ENCODE results near the gene FANCC. TPM values are rescaled to one million over a fixed set of nuclear protein-coding genes. Genes with fewer than 3 reads are reported as not detected.

The FANCC gene
- total and polyA plus RNA-seq, 2 of the 8 experiments (the other 6 are each of a cell fraction or from before 2014, with no cell fraction given): 7.8 to 15.2 TPM

GRCh38 chr9:95167998-95168397 is 149.5 kb downstream of the FANCC start:
- no peak overlapping the region for H2AK5ac ChIP-seq (ENCODE audit: low read depth, low read length)
- peaks cover 0 to 4% of the 10 kb centered on the region in 2 experiments; a peak in 2 of 4 replicates for H3K9me3 ChIP-seq (ENCODE audit: insufficient read depth in 2 of 2, low read depth in 1 of 2, low read length in 1 of 2)
- H3K4me1 ChIP-seq (replicated peaks in 1 of 4; ENCODE audit: control insufficient read depth in 3 of 4, insufficient read depth in 4 of 4, low read length in 3 of 4): peaks cover 0 to 7% (median 0%) of the 10 kb centered on the region in 4 experiments; a peak in 1 of 7 replicates
- TF ChIP-seq RAD21 (IDR thresholded peaks at IDR 0.05 in 1 of 2, conservative IDR thresholded peaks at IDR 0.05 in 1 of 2; ENCODE audit: low read depth in 2 of 2, low read length in 2 of 2): peak; percentile 76 to 86
- TF ChIP-seq, protein P1, sequence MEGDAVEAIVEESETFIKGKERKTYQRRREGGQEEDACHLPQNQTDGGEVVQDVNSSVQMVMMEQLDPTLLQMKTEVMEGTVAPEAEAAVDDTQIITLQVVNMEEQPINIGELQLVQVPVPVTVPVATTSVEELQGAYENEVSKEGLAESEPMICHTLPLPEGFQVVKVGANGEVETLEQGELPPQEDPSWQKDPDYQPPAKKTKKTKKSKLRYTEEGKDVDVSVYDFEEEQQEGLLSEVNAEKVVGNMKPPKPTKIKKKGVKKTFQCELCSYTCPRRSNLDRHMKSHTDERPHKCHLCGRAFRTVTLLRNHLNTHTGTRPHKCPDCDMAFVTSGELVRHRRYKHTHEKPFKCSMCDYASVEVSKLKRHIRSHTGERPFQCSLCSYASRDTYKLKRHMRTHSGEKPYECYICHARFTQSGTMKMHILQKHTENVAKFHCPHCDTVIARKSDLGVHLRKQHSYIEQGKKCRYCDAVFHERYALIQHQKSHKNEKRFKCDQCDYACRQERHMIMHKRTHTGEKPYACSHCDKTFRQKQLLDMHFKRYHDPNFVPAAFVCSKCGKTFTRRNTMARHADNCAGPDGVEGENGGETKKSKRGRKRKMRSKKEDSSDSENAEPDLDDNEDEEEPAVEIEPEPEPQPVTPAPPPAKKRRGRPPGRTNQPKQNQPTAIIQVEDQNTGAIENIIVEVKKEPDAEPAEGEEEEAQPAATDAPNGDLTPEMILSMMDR (IDR thresholded peaks at IDR 0.05; ENCODE audit: control extremely low read depth in 1 of 3, insufficient read depth in 1 of 3, low read depth in 1 of 3, low read length in 3 of 3): peak in 2 of 3 experiments; percentile 75 to 87; a peak in 3 of 4 replicates
- 0 out of 2 replicates have a peak, but pooled peaks have one; percentile 14 for TF ChIP-seq CEBPB (IDR thresholded peaks at IDR 0.05; ENCODE audit: low read depth, low read length)
- no peak for TF ChIP-seq NANOG (IDR thresholded peaks at IDR 0.05; ENCODE audit: insufficient read depth, low read depth, low read length, poor library complexity, severe bottlenecking)
- no peak overlapping the region for H4K5ac ChIP-seq (ENCODE audit: insufficient read length, low read depth, low read length)
- POLR2A ChIA-PET (ENCODE audit: partially characterized antibody): interaction anchor here (0.9 to 1.5 kb wide), 2 partner anchors 11 to 41 kb away, joined by 3 to 5 read pairs; no protein-coding TSS in a partner anchor
- H3K18ac ChIP-seq (ENCODE audit: extremely low read depth, low read length): peak overlapping the region; percentile 91; the same call in 1 of the 2 replicates
- H3K27ac ChIP-seq (ENCODE audit: low read depth, low read length): no peak overlapping the region
- no peak overlapping the region for H3K4ac ChIP-seq (replicated peaks; ENCODE audit: insufficient read length, low read depth, low read length)
- no peak overlapping the region for H4K8ac ChIP-seq (ENCODE audit: extremely low read depth, insufficient read depth, low read length)
- H4K91ac ChIP-seq (replicated peaks; ENCODE audit: insufficient read length, low read length): no peak overlapping the region
- DNase-seq (ENCODE audit: low read depth in 1 of 2, low spot score in 2 of 2) (peak; percentile 73 to 87), FAIRE-seq (peak; percentile 98)
- H3K14ac ChIP-seq (ENCODE audit: insufficient read length): no peak overlapping the region
- H3K79me1 ChIP-seq (ENCODE audit: low read depth, low read length): no peaks in the 10 kb centered on the region
- WGBS, 2 experiments (ENCODE audit: extremely low coverage in 1 of 2, insufficient coverage in 1 of 2, insufficient read length in 1 of 2, insufficient replicate concordance in 2 of 2, low coverage in 1 of 2, low lambda C conversion rate in 2 of 2, missing lambda C conversion rate in 1 of 2): 46% methylated on average over 4 of the region's 4 CpGs; no CpG with 5 or more reads in 1 of the 2 experiments
- H3K23me2 ChIP-seq (ENCODE audit: low read depth, low read length): no peaks in the 10 kb centered on the region; the same call in 1 of the 2 replicates
- no peaks in the 10 kb centered on the region for H4K20me1 ChIP-seq (replicated peaks in 1 of 2; ENCODE audit: control insufficient read depth in 1 of 2, insufficient read depth in 2 of 2, low read length in 2 of 2)
- no peak overlapping the region for H3K4me2 ChIP-seq (ENCODE audit: insufficient read depth in 1 of 2, low read depth in 2 of 2, low read length in 2 of 2)
- no peak overlapping the region for H2AFZ ChIP-seq (ENCODE audit: low read length)
- no peak overlapping the region for H2BK120ac ChIP-seq (replicated peaks; ENCODE audit: low read depth, low read length)
- CTCF ChIA-PET (ENCODE audit: partially characterized antibody): interaction anchor here (0.6 to 3.4 kb wide), 57 partner anchors 9 to 1496 kb away, joined by 3 to 62 read pairs (median 4); no protein-coding TSS in a partner anchor
- no peaks in the 10 kb centered on the region for H3K36me3 ChIP-seq (ENCODE audit: control insufficient read depth in 2 of 4, insufficient read depth in 4 of 4, low read length in 3 of 4)
- no peaks in the 10 kb centered on the region for H3K27me3 ChIP-seq (replicated peaks in 1 of 4; ENCODE audit: control insufficient read depth in 3 of 4, extremely low read depth in 1 of 4, insufficient read depth in 3 of 4, low read length in 3 of 4)
- no peak overlapping the region for H3K23ac ChIP-seq (ENCODE audit: insufficient read length)
- H3K79me2 ChIP-seq (ENCODE audit: control insufficient read depth in 1 of 2, insufficient read depth in 2 of 2, low read length in 2 of 2): no peaks in the 10 kb centered on the region
- no peak overlapping the region for H2BK12ac ChIP-seq (ENCODE audit: low read depth, low read length)
- H3K56ac ChIP-seq (replicated peaks; ENCODE audit: insufficient read length, low read depth, low read length): no peak overlapping the region
- no peak overlapping the region for H3K9ac ChIP-seq (replicated peaks in 1 of 4; ENCODE audit: extremely low read depth in 1 of 4, low read depth in 3 of 4, low read length in 3 of 4)
- no peak overlapping the region for H2BK15ac ChIP-seq (ENCODE audit: low read length)
- H3K4me3 ChIP-seq (ENCODE audit: extremely low read depth in 1 of 4, insufficient read depth in 2 of 4, low read depth in 3 of 4, low read length in 4 of 4): no peak overlapping the region
- H2BK20ac ChIP-seq (ENCODE audit: low read length): no peak overlapping the region
- H2BK5ac ChIP-seq (ENCODE audit: low read depth, low read length): no peak overlapping the region
